H9 (cell line): ENCODE data around the gene PHLPP2. TPM values are rescaled to one million over a fixed set of nuclear protein-coding genes. Genes with fewer than 3 reads are reported as not detected.

Experiments
- DNase-seq: peaks from one replicate; pipeline ENCODE4 v3.0.0-alpha.2; 2017
- H2AFZ ChIP-seq: one replicate; pipeline ENCODE4 v1.6.1; 2013; ENCODE audit warnings: mild to moderate bottlenecking, low read length, control low read depth, moderate library complexity
- H2AK5ac ChIP-seq: 2 replicates; pipeline ENCODE4 v1.6.1; 2013; ENCODE audit warnings: low read length, control low read depth, mixed read lengths; ENCODE audit not compliant: insufficient read length
- H2BK120ac ChIP-seq: one replicate; pipeline ENCODE4 v1.6.1; 2013; ENCODE audit warnings: low read depth, mild to moderate bottlenecking, low read length, control low read depth, inconsistent platforms; ENCODE audit not compliant: poor library complexity, severe bottlenecking
- H2BK12ac ChIP-seq: 2 replicates; pipeline ENCODE4 v1.6.1; 2013; ENCODE audit warnings: low read length, control low read depth, mixed read lengths, low read depth; ENCODE audit not compliant: insufficient read length
- H2BK15ac ChIP-seq: 2 replicates; pipeline ENCODE4 v1.6.1; 2013; ENCODE audit warnings: low read depth, low read length, control low read depth
- H2BK20ac ChIP-seq: one replicate; pipeline ENCODE4 v1.6.1; 2013; ENCODE audit warnings: low read depth, mild to moderate bottlenecking, low read length, control low read depth, inconsistent platforms; ENCODE audit not compliant: poor library complexity, severe bottlenecking
- H2BK5ac ChIP-seq: 2 replicates; pipeline ENCODE4 v1.6.1; 2013; ENCODE audit warnings: low read length, control low read depth, mixed read lengths; ENCODE audit not compliant: insufficient read length
- H3K14ac ChIP-seq: 2 replicates; pipeline ENCODE4 v1.6.1; 2013; ENCODE audit warnings: low read length, control low read depth; ENCODE audit not compliant: insufficient read depth
- H3K18ac ChIP-seq: 2 replicates; pipeline ENCODE4 v1.6.1; 2013; ENCODE audit warnings: low read depth, mild to moderate bottlenecking, mixed read lengths, low read length, control low read depth; ENCODE audit not compliant: insufficient read length
- H3K23ac ChIP-seq: 2 replicates; pipeline ENCODE4 v1.6.1; 2013; ENCODE audit warnings: low read length, control low read depth, mixed read lengths, low read depth; ENCODE audit not compliant: insufficient read length
- H3K23me2 ChIP-seq: 2 replicates; pipeline ENCODE4 v1.6.1; 2013; ENCODE audit warnings: low read depth, mild to moderate bottlenecking, mixed read lengths, low read length, control low read depth; ENCODE audit not compliant: insufficient read length, poor library complexity, severe bottlenecking
- H3K27ac ChIP-seq: 2 replicates; pipeline ENCODE4 v1.5.1; 2013; ENCODE audit warnings: low read length, control low read depth, mixed read lengths, low read depth; ENCODE audit not compliant: insufficient read length
- H3K27me3 ChIP-seq: 2 replicates; pipeline ENCODE4 v1.6.1; 2013; ENCODE audit warnings: low read length, control low read depth, inconsistent platforms; ENCODE audit not compliant: insufficient read depth
- H3K4ac ChIP-seq: 2 replicates; pipeline ENCODE4 v1.6.1; 2013; ENCODE audit warnings: low read depth, mild to moderate bottlenecking, control low read depth, inconsistent platforms, low read length, moderate library complexity
- H3K4me1 ChIP-seq: 2 replicates; pipeline ENCODE4 v1.6.1; 2013; ENCODE audit warnings: low read length, control low read depth, inconsistent platforms; ENCODE audit not compliant: insufficient read depth
- H3K4me2 ChIP-seq: 2 replicates; pipeline ENCODE4 v1.6.1; 2013; ENCODE audit warnings: low read length, control low read depth, mixed read lengths; ENCODE audit not compliant: insufficient read length, insufficient read depth
- H3K56ac ChIP-seq: 2 replicates; pipeline ENCODE4 v1.6.1; 2013; ENCODE audit warnings: low read depth, mild to moderate bottlenecking, mixed read lengths, low read length, control low read depth; ENCODE audit not compliant: insufficient read length
- H3K79me1 ChIP-seq: 2 replicates; pipeline ENCODE4 v1.6.1; 2013; ENCODE audit warnings: low read depth, mild to moderate bottlenecking, moderate library complexity, low read length, control low read depth, inconsistent platforms; ENCODE audit not compliant: insufficient read depth, poor library complexity, severe bottlenecking
- H3K79me2 ChIP-seq: 2 replicates; pipeline ENCODE4 v1.6.1; 2013; ENCODE audit warnings: low read length, control low read depth, inconsistent platforms; ENCODE audit not compliant: insufficient read depth
- H3K9ac ChIP-seq: 2 replicates; pipeline ENCODE4 v1.6.1; 2013; ENCODE audit warnings: low read length, control low read depth, mixed read lengths; ENCODE audit not compliant: insufficient read length; ENCODE audit errors: extremely low read depth
- H3K9me3 ChIP-seq: one replicate; pipeline ENCODE4 v1.6.1; 2013; ENCODE audit warnings: low read depth, low read length, inconsistent platforms; ENCODE audit not compliant: control insufficient read depth
- H3T11ph ChIP-seq: one replicate; pipeline ENCODE4 v1.6.1; 2013; ENCODE audit warnings: mild to moderate bottlenecking, low read length, control low read depth, inconsistent platforms
- H4K20me1 ChIP-seq: one replicate; pipeline ENCODE4 v1.6.1; 2013; ENCODE audit not compliant: control insufficient read depth, insufficient read length, insufficient read depth
- H4K5ac ChIP-seq: 2 replicates; pipeline ENCODE4 v1.6.1; 2013; ENCODE audit warnings: low read depth, mild to moderate bottlenecking, mixed read lengths, low read length, control low read depth; ENCODE audit not compliant: insufficient read length
- H4K8ac ChIP-seq: replicated peaks from 2 replicates; pipeline ENCODE4 v1.6.1; 2013; ENCODE audit warnings: low read length, control low read depth, mixed read lengths, low read depth; ENCODE audit not compliant: insufficient read length
- H4K91ac ChIP-seq: 2 replicates; pipeline ENCODE4 v1.6.1; 2013; ENCODE audit warnings: low read depth, mild to moderate bottlenecking, moderate library complexity, mixed read lengths, low read length, control low read depth; ENCODE audit not compliant: insufficient read length
- H3K27ac Mint-ChIP-seq, 3 experiments: 2 replicates in 2 of 3; 3 replicates in 1 of 3; pipeline ENCODE4 v1.8.0; 2020 to 2021; ENCODE audit warnings: mixed read lengths in 3 of 3, mild to moderate bottlenecking in 1 of 3, moderate library complexity in 1 of 3
- H3K27me3 Mint-ChIP-seq: 2 replicates; pipeline ENCODE4 v1.8.0; 2021; ENCODE audit warnings: low read depth, mild to moderate bottlenecking, moderate library complexity, mixed read lengths
- H3K36me3 Mint-ChIP-seq, 3 experiments: 2 replicates in 2 of 3; 3 replicates in 1 of 3; pipeline ENCODE4 v1.8.0; 2020 to 2021; ENCODE audit warnings: low read depth in 3 of 3, mixed read lengths in 3 of 3; ENCODE audit not compliant: insufficient read depth in 1 of 3
- H3K4me1 Mint-ChIP-seq, 2 experiments: 2 replicates each; pipeline ENCODE4 v1.8.0; 2020; ENCODE audit warnings: mixed read lengths in 2 of 2
- H3K4me3 Mint-ChIP-seq, 2 experiments: 2 replicates in 1 of 2; 3 replicates in 1 of 2; pipeline ENCODE4 v1.8.0; 2020 to 2021; ENCODE audit warnings: mild to moderate bottlenecking in 2 of 2, mixed read lengths in 2 of 2, moderate library complexity in 1 of 2
- H3K9me3 Mint-ChIP-seq, 2 experiments: 2 replicates in 1 of 2; 3 replicates in 1 of 2; pipeline ENCODE4 v1.8.0; 2020; ENCODE audit warnings: mild to moderate bottlenecking in 2 of 2, mixed read lengths in 2 of 2, moderate library complexity in 1 of 2
- CTCF ChIP-seq: fragments of 200-600 bp; sonication (generic); conservative IDR thresholded peaks from 3 replicates; pipeline ENCODE4 v1.8.0; 2021; ENCODE audit warnings: antibody characterized with exemption, mild to moderate bottlenecking
- WGBS: extraction: QIAGEN DNeasy Blood & Tissue Kit; methylation state at CpG from one replicate; pipeline ENCODE4 v1.1.7; 2013; ENCODE audit warnings: missing lambda C conversion rate, low lambda C conversion rate, mixed read lengths; ENCODE audit not compliant: insufficient read length; ENCODE audit errors: extremely low coverage; 5-methylcytosine and 5-hydroxymethylcytosine counted together
- total RNA-seq: library from RNA; stranded (reverse); gene quantifications from 2 replicates; pipeline ENCODE4 v1.2.1, GENCODE V29; 2021

PHLPP2 gene
- total RNA-seq, 1 experiment from 2014 or later, result 23.2 TPM

GRCh38 chr16:71758293-71758760 is 33.8 kb upstream of the PHLPP2 start:
- Histone ChIP-seq H3K18ac (no peak overlapping the region), H2BK15ac (no peak overlapping the region), H3K4me1 (no peaks in the 10 kb centered on the region), H4K20me1 (no peaks in the 10 kb centered on the region), H3K9ac (no peak overlapping the region), H3K4ac (no peak overlapping the region), H3K23me2 (no peaks in the 10 kb centered on the region), H2BK20ac (no peak overlapping the region), H2AK5ac (no peak overlapping the region), H4K91ac (no peak overlapping the region), H3T11ph (no peak overlapping the region), H2BK12ac (no peak overlapping the region), H3K4me2 (no peak overlapping the region), H2AFZ (no peak overlapping the region), H2BK5ac (no peak overlapping the region), H4K8ac (no peak overlapping the region), H3K27me3 (no peaks in the 10 kb centered on the region), H3K23ac (no peak overlapping the region), H3K14ac (no peak overlapping the region), H3K79me1 (no peaks in the 10 kb centered on the region), H3K27ac (no peak overlapping the region), H2BK120ac (no peak overlapping the region), H3K79me2 (no peaks in the 10 kb centered on the region), H4K5ac (no peak overlapping the region), H3K9me3 (no peaks in the 10 kb centered on the region), H3K56ac (no peak overlapping the region)
- H3K36me3 Mint-ChIP-seq, result peaks cover 22 to 81% (median 63%) of the 10 kb centered on the region in 3 experiments; a peak in 6 of 7 replicates
- no peak overlapping the region for H3K27ac Mint-ChIP-seq
- no CpG with 5 or more reads among the region's 5 CpGs for WGBS
- DNase-seq, result no peak
- no peaks in the 10 kb centered on the region for H3K4me1 Mint-ChIP-seq
- H3K27me3 Mint-ChIP-seq, result no peaks in the 10 kb centered on the region
- TF ChIP-seq CTCF, result no peak
- no peak overlapping the region for H3K4me3 Mint-ChIP-seq
- H3K9me3 Mint-ChIP-seq, result no peaks in the 10 kb centered on the region
